HG02943 (cell line): ENCODE data around the gene CDCA4.

Experiments
- ATAC-seq: cut with Tn5 transposase; IDR thresholded peaks from one replicate; pipeline ENCODE4 v1.9.1; 2021; ENCODE audit warnings: mild to moderate bottlenecking, low read depth, moderate library complexity; ENCODE audit not compliant: unreplicated experiment

Gene CDCA4

GRCh38 chr14:104978746-104979691, 41.9 kb downstream of the CDCA4 start:
- ATAC-seq, result no peak

GRCh38 chr14:104977681-104978653, 42.9 kb downstream of the CDCA4 start, which contains the start of gene AHNAK2:
Gene AHNAK2 (minus strand): TSS chr14:104978374. CDS start chr14:104978237, 137 bp downstream.
- ATAC-seq, result no peak

- ATAC-seq, result no peak
Observed at GRCh38 chr14:104977008-104977680, 43.7 kb downstream of the CDCA4 start.

GRCh38 chr14:104976198-104977007, 44.5 kb downstream of the CDCA4 start:
- no peak for ATAC-seq

GRCh38 chr14:104975481-104976197, 45.2 kb downstream of the CDCA4 start:
- ATAC-seq, result no peak

- no peak for ATAC-seq
Observed at GRCh38 chr14:104974665-104975390, 46.1 kb downstream of the CDCA4 start.

- ATAC-seq, result no peak
Observed at GRCh38 chr14:104974146-104974541, 46.7 kb downstream of the CDCA4 start.

- ATAC-seq, result no peak
Observed at GRCh38 chr14:104973385-104974145, 47.3 kb downstream of the CDCA4 start.

GRCh38 chr14:104973135-104973384, 47.8 kb downstream of the CDCA4 start:
- ATAC-seq, result no peak

GRCh38 chr14:104972301-104973134, 48.4 kb downstream of the CDCA4 start:
- ATAC-seq, result no peak

GRCh38 chr14:104971447-104972240, 49.2 kb downstream of the CDCA4 start:
- ATAC-seq, result no peak

GRCh38 chr14:104970231-104971068, 50.4 kb downstream of the CDCA4 start:
- no peak for ATAC-seq

GRCh38 chr14:104969741-104970230, 51.1 kb downstream of the CDCA4 start:
- no peak for ATAC-seq

GRCh38 chr14:104968541-104969401, 52.1 kb downstream of the CDCA4 start:
- no peak for ATAC-seq
